H1 (cell line): ENCODE measurements around the gene C2CD4D. TPM values are rescaled to one million over a fixed set of nuclear protein-coding genes. Genes with fewer than 3 reads are reported as not detected.

ENCODE experiments used
- TBP ChIP-seq: IDR thresholded peaks from 2 replicates; pipeline ENCODE4 v1.6.1; 2011; ENCODE audit warnings: low read depth, low read length, improper control_type of control experiment
- polyA plus RNA-seq, 7 experiments: library from polyadenylated mRNA; depleted of rRNA in 3 of 7; stranded (reverse) in 5 of 7; unstranded in 2 of 7; fragments of >200 nt in 5 of 7; fragments of 200-250 nt in 2 of 7; gene quantifications; 1 replicate in 5 of 7; 2 replicates in 1 of 7; 4 replicates in 1 of 7; pipeline versions ENCODE4 v1.2.1 to v1.2.3, GENCODE V29; 2011 to 2013; ENCODE audit warnings: missing spikeins in 2 of 7, mixed read lengths in 2 of 7
- total RNA-seq: library from RNA; stranded (reverse); fragmentation: NEBNext Ultra II Directional; extraction: Animal tissue kit (Norgen Biotek cat#: 25700); gene quantifications from 2 replicates; pipeline ENCODE4 v1.2.1, GENCODE V29; 2021
- TF ChIP-seq, protein P1 (sequence below), 3 experiments: IDR thresholded peaks; 1 replicate in 2 of 3; 2 replicates in 1 of 3; pipeline versions ENCODE4 v1.5.1 to v1.6.1; 2011; ENCODE audit warnings: low read length in 3 of 3, mild to moderate bottlenecking in 3 of 3, inconsistent platforms in 2 of 3, low read depth in 1 of 3, moderate library complexity in 1 of 3; ENCODE audit not compliant: insufficient read depth in 1 of 3; ENCODE audit errors: control extremely low read depth in 1 of 3

Gene C2CD4D
- total and polyA plus RNA-seq, 2 of the 8 experiments (the other 6 are each of a cell fraction or from before 2014, with no cell fraction given) = 0.41 to 0.71 TPM

DNA sequence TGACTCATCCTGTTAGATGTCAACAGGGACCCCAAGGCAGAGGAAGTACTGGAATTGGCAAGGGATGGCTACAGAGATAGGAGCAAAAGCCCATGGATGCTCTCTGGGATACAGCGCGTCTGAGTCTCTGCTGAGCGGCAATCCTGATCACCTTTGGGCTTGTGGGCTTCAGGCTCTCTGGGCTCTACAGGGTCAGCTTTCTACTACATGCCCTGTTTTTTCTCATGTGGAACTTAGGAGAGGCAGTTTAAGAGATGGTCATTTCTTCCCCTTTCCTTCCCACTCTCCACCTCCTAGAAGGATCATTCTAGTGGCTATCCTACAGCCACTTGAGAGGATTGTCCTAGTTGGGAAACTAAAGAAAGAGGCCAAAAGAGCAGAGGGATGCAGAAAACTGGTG lies 35.7 kb downstream of the C2CD4D start (continued):
- TF ChIP-seq, protein P1, sequence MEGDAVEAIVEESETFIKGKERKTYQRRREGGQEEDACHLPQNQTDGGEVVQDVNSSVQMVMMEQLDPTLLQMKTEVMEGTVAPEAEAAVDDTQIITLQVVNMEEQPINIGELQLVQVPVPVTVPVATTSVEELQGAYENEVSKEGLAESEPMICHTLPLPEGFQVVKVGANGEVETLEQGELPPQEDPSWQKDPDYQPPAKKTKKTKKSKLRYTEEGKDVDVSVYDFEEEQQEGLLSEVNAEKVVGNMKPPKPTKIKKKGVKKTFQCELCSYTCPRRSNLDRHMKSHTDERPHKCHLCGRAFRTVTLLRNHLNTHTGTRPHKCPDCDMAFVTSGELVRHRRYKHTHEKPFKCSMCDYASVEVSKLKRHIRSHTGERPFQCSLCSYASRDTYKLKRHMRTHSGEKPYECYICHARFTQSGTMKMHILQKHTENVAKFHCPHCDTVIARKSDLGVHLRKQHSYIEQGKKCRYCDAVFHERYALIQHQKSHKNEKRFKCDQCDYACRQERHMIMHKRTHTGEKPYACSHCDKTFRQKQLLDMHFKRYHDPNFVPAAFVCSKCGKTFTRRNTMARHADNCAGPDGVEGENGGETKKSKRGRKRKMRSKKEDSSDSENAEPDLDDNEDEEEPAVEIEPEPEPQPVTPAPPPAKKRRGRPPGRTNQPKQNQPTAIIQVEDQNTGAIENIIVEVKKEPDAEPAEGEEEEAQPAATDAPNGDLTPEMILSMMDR (IDR thresholded peaks at IDR 0.05; ENCODE audit: control extremely low read depth in 1 of 3, insufficient read depth in 1 of 3, low read depth in 1 of 3, low read length in 3 of 3) = no peak
- TF ChIP-seq TBP = no peak
